Ishikawa (cell line): Measurements from ENCODE around the gene ZNF132.

ENCODE experiments used
- CEBPB ChIP-seq: IDR thresholded peaks from 2 replicates; pipeline ENCODE4 v1.6.1; 2012
- CREB1 ChIP-seq: IDR thresholded peaks from 2 replicates; pipeline ENCODE4 v1.6.1; 2012; ENCODE audit warnings: low read depth
- EP300 ChIP-seq: IDR thresholded peaks from 2 replicates; pipeline ENCODE4 v1.6.1; 2012; ENCODE audit warnings: borderline replicate concordance
- FOXM1 ChIP-seq: IDR thresholded peaks from 2 replicates; pipeline ENCODE4 v1.6.1; 2012; ENCODE audit warnings: low read depth, borderline replicate concordance
- MAX ChIP-seq: IDR thresholded peaks from 2 replicates; pipeline ENCODE4 v1.6.1; 2012
- NFIC ChIP-seq: IDR thresholded peaks from 2 replicates; pipeline ENCODE4 v1.6.1; 2012
- RAD21 ChIP-seq: IDR thresholded peaks from 2 replicates; pipeline ENCODE4 v1.6.1; 2012; ENCODE audit warnings: low read depth
- REST ChIP-seq: IDR thresholded peaks from 2 replicates; pipeline ENCODE4 v1.6.1; 2012; ENCODE audit warnings: low read depth, mild to moderate bottlenecking
- TAF1 ChIP-seq: IDR thresholded peaks from 2 replicates; pipeline ENCODE4 v1.6.1; 2012; ENCODE audit warnings: low read depth, mild to moderate bottlenecking
- YY1 ChIP-seq: IDR thresholded peaks from 2 replicates; pipeline ENCODE4 v1.6.1; 2012; ENCODE audit warnings: low read depth
- ZBTB7A ChIP-seq: IDR thresholded peaks from 2 replicates; pipeline ENCODE4 v1.6.1; 2012; ENCODE audit warnings: low read depth

- TF ChIP-seq REST, result no peak
- TF ChIP-seq TAF1, result no peak
- no peak for TF ChIP-seq ZBTB7A
- TF ChIP-seq CREB1, result no peak
- TF ChIP-seq EP300, result no peak
- no peak for TF ChIP-seq RAD21
- TF ChIP-seq CEBPB, result no peak
- no peak for TF ChIP-seq MAX
- no peak for TF ChIP-seq YY1
- TF ChIP-seq FOXM1, result no peak
- peak; percentile 39; the same call in 1 of the 2 replicates for TF ChIP-seq NFIC
Measured at GRCh38 chr19:58450856-58451357, 11.0 kb upstream of the ZNF132 start.
